HCT116 (cell line): ENCODE measurements around the gene TTLL9. TPM values are rescaled to one million over a fixed set of nuclear protein-coding genes. Genes with fewer than 3 reads are reported as not detected.

Experiments
- ATAC-seq: fragments of 200-7000 bp; cut with Tn5 transposase; 2 replicates; pipeline ENCODE4 v1.9.1; 2020; ENCODE audit warnings: mild to moderate bottlenecking, moderate library complexity
- BruUV-seq: library from RNA; stranded (reverse); fragments of 400-500 nt; replicated peaks from 2 replicates; lab custom pipeline; 2021; lab: Mats Ljungman, UMichigan
- CTCF ChIA-PET: fragments of 300-600 bp; sonication (Branson Sonifier 250); formaldehyde crosslinking; loops from one replicate; lab custom pipeline; 2021; ENCODE audit warnings: antibody characterized with exemption; lab: Charles Lee
- POLR2A ChIA-PET: fragments of 300-600, 350-600 bp; sonication (Branson Sonifier 250); formaldehyde crosslinking; loops from one replicate; lab custom pipeline; 2021; ENCODE audit warnings: antibody characterized with exemption; lab: Charles Lee
- RAD21 ChIA-PET, 2 experiments: fragments of 300-600 bp; sonication (Branson Sonifier 250); formaldehyde crosslinking; loops; one replicate each; lab custom pipeline; 2023; ENCODE audit warnings: low total read pairs in 2 of 2; ENCODE audit not compliant: uncharacterized antibody in 2 of 2, unreplicated experiment in 2 of 2, low non-redundant PET in 1 of 2; lab: Charles Lee
- DNase-seq: peaks from one replicate; pipeline ENCODE4 v3.0.0-alpha.2; 2010; ENCODE audit warnings: low read depth, low spot score
- H2AFZ ChIP-seq: fragments of 200-600 bp; shearing (Covaris generic), sonication (generic); 2 replicates; pipeline ENCODE4 v1.6.1; 2017; ENCODE audit warnings: low read depth, mixed run types, mixed read lengths, antibody characterized with exemption, low read length; ENCODE audit not compliant: poor library complexity, severe bottlenecking
- H3K27ac ChIP-seq: 2 replicates; pipeline ENCODE4 v1.5.1; 2012; ENCODE audit warnings: low read depth, low read length
- H3K27me3 ChIP-seq: fragments of 200-600 bp; sonication (generic); 2 replicates; pipeline ENCODE4 v1.6.1; 2016; ENCODE audit warnings: mixed run types, low read length, mixed read lengths; ENCODE audit not compliant: insufficient read depth
- H3K36me3 ChIP-seq, 2 experiments: fragments of 200-500 bp in 1 of 2; fragments of 200-600 bp in 1 of 2; sonication (Bioruptor generic) in 1 of 2; sonication (generic) in 1 of 2; 2 replicates each; pipeline versions ENCODE4 v1.5.1 to v1.6.1; 2014 to 2016; ENCODE audit warnings: low read length in 2 of 2, inconsistent platforms in 1 of 2, mixed read lengths in 1 of 2, mixed run types in 1 of 2; ENCODE audit not compliant: insufficient read depth in 2 of 2, control insufficient read depth in 1 of 2
- H3K4me1 ChIP-seq, 2 experiments: fragments of 200-600 bp in 1 of 2; sonication (generic) in 1 of 2; 2 replicates each; pipeline versions ENCODE4 v1.5.1 to v1.6.1; 2012 to 2017; ENCODE audit warnings: low read length in 2 of 2, inconsistent platforms in 1 of 2, mild to moderate bottlenecking in 1 of 2, mixed read lengths in 1 of 2, mixed run types in 1 of 2, moderate library complexity in 1 of 2; ENCODE audit not compliant: insufficient read depth in 2 of 2, control insufficient read depth in 1 of 2
- H3K4me2 ChIP-seq: fragments of 200-600 bp; sonication (generic); 2 replicates; pipeline ENCODE4 v1.6.1; 2017; ENCODE audit warnings: mixed run types, low read length, mixed read lengths
- H3K4me3 ChIP-seq, 2 experiments: fragments of 200-600 bp in 1 of 2; sonication (generic) in 1 of 2; replicated peaks in 1 of 2; 2 replicates each; pipeline ENCODE4 v1.5.1; 2011 to 2016; ENCODE audit warnings: low read length in 2 of 2, control low read depth in 1 of 2, low read depth in 1 of 2, mild to moderate bottlenecking in 1 of 2, mixed read lengths in 1 of 2, mixed run types in 1 of 2
- H3K79me2 ChIP-seq: fragments of 200-600 bp; sonication (generic); 2 replicates; pipeline ENCODE4 v1.6.1; 2017; ENCODE audit warnings: mild to moderate bottlenecking, mixed run types, low read length, moderate library complexity, mixed read lengths; ENCODE audit not compliant: insufficient read depth
- H3K9ac ChIP-seq: fragments of 200-600 bp; sonication (generic); 2 replicates; pipeline ENCODE4 v1.6.1; 2016; ENCODE audit warnings: low read length, mixed read lengths
- H3K9me2 ChIP-seq: fragments of 200-600 bp; sonication (generic), shearing (Covaris generic); 2 replicates; pipeline ENCODE4 v1.6.1; 2017; ENCODE audit warnings: mixed run types, mild to moderate bottlenecking, moderate library complexity; ENCODE audit not compliant: insufficient read depth
- H3K9me3 ChIP-seq, 2 experiments: fragments of 200-500 bp in 1 of 2; fragments of 200-600 bp in 1 of 2; sonication (Bioruptor generic) in 1 of 2; sonication (generic) in 1 of 2; 2 replicates each; pipeline ENCODE4 v1.6.1; 2014 to 2017; ENCODE audit warnings: low read length in 2 of 2, mixed read lengths in 2 of 2, inconsistent platforms in 1 of 2, low read depth in 1 of 2, mild to moderate bottlenecking in 1 of 2, mixed run types in 1 of 2, moderate library complexity in 1 of 2; ENCODE audit not compliant: control insufficient read depth in 1 of 2, insufficient read depth in 1 of 2
- H4K20me1 ChIP-seq: fragments of 200-600 bp; sonication (generic), shearing (Covaris generic); 2 replicates; pipeline ENCODE4 v1.6.1; 2017; ENCODE audit warnings: mixed run types, mild to moderate bottlenecking, moderate library complexity; ENCODE audit not compliant: insufficient read depth
- CEBPB ChIP-seq: IDR thresholded peaks from 2 replicates; pipeline ENCODE4 v1.6.1; 2012; ENCODE audit warnings: low read depth
- CTCF ChIP-seq, 3 experiments: fragments of 200-600 bp in 1 of 3; sonication (generic) in 1 of 3; IDR thresholded peaks in 2 of 3; conservative IDR thresholded peaks in 1 of 3; 2 replicates each; pipeline ENCODE4 v1.5.1; 2012 to 2017; ENCODE audit warnings: low read depth in 2 of 3, low read length in 2 of 3, antibody characterized with exemption in 1 of 3, borderline replicate concordance in 1 of 3, control low read depth in 1 of 3, mild to moderate bottlenecking in 1 of 3, mixed read lengths in 1 of 3, mixed run types in 1 of 3, moderate library complexity in 1 of 3; ENCODE audit not compliant: insufficient read depth in 1 of 3
- EZH2phosphoT487 ChIP-seq: fragments of 200-600 bp; IDR thresholded peaks from 2 replicates; pipeline ENCODE4 v1.6.1; 2018; ENCODE audit warnings: antibody characterized with exemption, borderline replicate concordance
- MAX ChIP-seq: IDR thresholded peaks from 2 replicates; pipeline ENCODE4 v1.6.1; 2012
- REST ChIP-seq: IDR thresholded peaks from 2 replicates; pipeline ENCODE4 v1.6.1; 2012; ENCODE audit warnings: low read depth
- YY1 ChIP-seq: IDR thresholded peaks from 2 replicates; pipeline ENCODE4 v1.6.1; 2011; ENCODE audit warnings: low read length, low read depth, moderate library complexity, mild to moderate bottlenecking; ENCODE audit not compliant: insufficient replicate concordance; ENCODE audit errors: extremely low read depth
- ZFX ChIP-seq: fragments of 450-650 bp; IDR thresholded peaks from 2 replicates; pipeline ENCODE4 v1.6.1; 2017
- intact Hi-C: fragments of 100-400 bp; cut with micrococcal nuclease; formaldehyde crosslinking; loops from 2 replicates; pipeline ENCODE4 v1.10.0; 2022
- total RNA-seq: library from RNA; stranded (reverse); gene quantifications from one replicate; pipeline ENCODE4 v1.2.1, GENCODE V29; 2021; ENCODE audit not compliant: unreplicated experiment

The TTLL9 gene
- total RNA-seq, 1 experiment from 2014 or later: not detected

GRCh38 chr20:31831771-31832306 is 38.6 kb upstream of the TTLL9 start:
- ATAC-seq (no peak), DNase-seq (no peak)
- no peaks in the 10 kb centered on the region for H3K79me2 ChIP-seq
- no peaks in the 10 kb centered on the region for H4K20me1 ChIP-seq
- TF ChIP-seq ZFX (no peak), YY1 (no peak), CEBPB (no peak), REST (no peak), EZH2phosphoT487 (no peak), CTCF (IDR thresholded peaks at IDR 0.05 in 2 of 3, conservative IDR thresholded peaks at IDR 0.05 in 1 of 3; ENCODE audit: borderline replicate concordance in 1 of 3, insufficient read depth in 1 of 3, low read depth in 2 of 3, low read length in 2 of 3) (no peak), MAX (no peak)
- no TSS peak for BruUV-seq
- no peak overlapping the region for H3K9ac ChIP-seq
- CTCF ChIA-PET: no interaction called here
- POLR2A ChIA-PET: no interaction called here
- no peaks in the 10 kb centered on the region for H3K36me3 ChIP-seq
- H3K9me3 ChIP-seq: no peaks in the 10 kb centered on the region
- H3K9me2 ChIP-seq: no peaks in the 10 kb centered on the region
- peaks cover 14 to 22% of the 10 kb centered on the region in 2 experiments for H3K4me1 ChIP-seq
- no peak overlapping the region for H3K27ac ChIP-seq
- no peak overlapping the region for H3K4me3 ChIP-seq
- intact Hi-C loops: no loop called here
- RAD21 ChIA-PET: no interaction called here
- no peak overlapping the region for H2AFZ ChIP-seq
- no peak overlapping the region for H3K4me2 ChIP-seq
- no peaks in the 10 kb centered on the region for H3K27me3 ChIP-seq
